ENCODE measurements around the gene DSP. TPM values are rescaled to one million over a fixed set of nuclear protein-coding genes. Genes with fewer than 3 reads are reported as not detected.

Gene DSP
- total and polyA plus RNA-seq, 2 of the 13 experiments (the other 11 are each of a cell fraction or from before 2014, with no cell fraction given): 89.8 to 117 TPM

- TF ChIP-seq ZNF160 (CRISPR knock-in tag; IDR thresholded peaks at IDR 0.05) (no peak; the same call in 1 of the 2 replicates), ATF7-NPFF (CRISPR knock-in tag; IDR thresholded peaks at IDR 0.05; ENCODE audit: low read depth) (peak; percentile 89; the same call in 1 of the 2 replicates), LBX2 (CRISPR knock-in tag; IDR thresholded peaks at IDR 0.05; ENCODE audit: borderline replicate concordance) (no peak), CHD4 (IDR thresholded peaks at IDR 0.05; ENCODE audit: borderline replicate concordance, low read length) (no peak), GABPA (IDR thresholded peaks at IDR 0.05; ENCODE audit: low read depth, low read length) (no peak), GABPA (CRISPR knock-in tag; IDR thresholded peaks at IDR 0.05; ENCODE audit: low read depth) (peak; percentile 62; the same call in 1 of the 2 replicates), ZNF777 (CRISPR knock-in tag; IDR thresholded peaks at IDR 0.05) (peak; percentile 57), HNF4G (IDR thresholded peaks at IDR 0.05; ENCODE audit: borderline replicate concordance, low read depth, low read length) (no peak), HNF4G (CRISPR knock-in tag; IDR thresholded peaks at IDR 0.05; ENCODE audit: borderline replicate concordance, low read depth) (0 out of 2 replicates have a peak, but pooled peaks have one; percentile 34), ZNF639 (CRISPR knock-in tag; conservative IDR thresholded peaks at IDR 0.05) (peak; percentile 74; the same call in 1 of the 2 replicates), THAP9 (CRISPR knock-in tag; IDR thresholded peaks at IDR 0.05; ENCODE audit: borderline replicate concordance) (peak; percentile 78), SRF (IDR thresholded peaks at IDR 0.05; ENCODE audit: low read depth, low read length) (no peak), ZNF281 (CRISPR knock-in tag; IDR thresholded peaks at IDR 0.05; ENCODE audit: borderline replicate concordance) (no peak), DR1 (CRISPR knock-in tag; IDR thresholded peaks at IDR 0.05) (peak; percentile 56; the same call in 1 of the 2 replicates), CBX2 (IDR thresholded peaks at IDR 0.05; ENCODE audit: low read depth, low read length) (no peak), CBX2 (CRISPR knock-in tag; IDR thresholded peaks at IDR 0.05; ENCODE audit: low read depth) (no peak), ZNF576 (CRISPR knock-in tag; IDR thresholded peaks at IDR 0.05) (no peak), ZNF75D (CRISPR knock-in tag; IDR thresholded peaks at IDR 0.05; ENCODE audit: borderline replicate concordance) (peak; percentile 65; the same call in 1 of the 2 replicates), ZKSCAN8 (CRISPR knock-in tag; IDR thresholded peaks at IDR 0.05; ENCODE audit: borderline replicate concordance) (peak; percentile 62; the same call in 1 of the 2 replicates), ZNF12 (CRISPR knock-in tag; IDR thresholded peaks at IDR 0.05) (peak; percentile 41; the same call in 1 of the 2 replicates), ZNF709 (CRISPR knock-in tag; IDR thresholded peaks at IDR 0.05) (peak; percentile 93; the same call in 1 of the 2 replicates)
These were observed 48.8 kb downstream of the DSP start, which contains the start of gene SNRNP48 (continued) for GRCh38 chr6:7589949-7590917.
